Measurements from ENCODE around the gene KIAA0753.
"Not testable (repeated sequence)": the region's sequence is repeated elsewhere in the genome, so short reads cannot be mapped to it uniquely, and the experiment has no call there.

Gene KIAA0753

DNA sequence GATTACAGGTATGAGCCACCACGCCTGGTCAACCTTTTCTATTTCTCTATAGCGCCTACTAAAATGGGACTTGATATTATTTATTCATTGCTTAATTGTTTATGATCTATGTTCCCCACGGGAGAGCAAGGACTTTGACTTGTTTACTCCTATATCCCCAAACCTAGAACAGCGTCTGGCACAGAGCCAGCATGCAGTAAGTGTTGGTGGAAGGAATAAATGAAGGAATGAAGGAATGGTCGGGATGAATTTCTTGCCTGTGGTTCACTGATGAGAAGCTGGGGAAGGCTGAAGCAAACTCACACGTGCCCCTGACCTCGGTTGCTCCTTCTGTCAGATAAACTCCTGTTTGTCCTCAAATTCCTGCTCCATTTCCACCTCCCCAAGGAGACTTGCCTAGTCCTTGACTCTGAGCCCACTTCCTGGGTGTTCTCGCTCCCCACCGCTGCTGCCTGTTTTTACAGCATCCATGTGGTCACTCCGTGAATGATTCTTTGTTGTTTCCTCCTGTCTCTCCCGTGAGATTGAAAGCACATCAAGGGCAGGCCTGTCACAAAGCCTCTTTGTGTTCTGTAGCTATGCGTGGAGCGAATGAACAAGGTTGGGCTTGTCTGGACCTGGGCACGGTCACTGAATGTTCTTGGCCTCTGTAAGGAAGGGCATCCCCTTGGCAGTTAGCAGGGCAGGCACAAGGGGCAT, 28.4 kb upstream of the KIAA0753 start:
- no peak for DNase-seq (ENCODE audit: low read depth in 2 of 2)

DNA sequence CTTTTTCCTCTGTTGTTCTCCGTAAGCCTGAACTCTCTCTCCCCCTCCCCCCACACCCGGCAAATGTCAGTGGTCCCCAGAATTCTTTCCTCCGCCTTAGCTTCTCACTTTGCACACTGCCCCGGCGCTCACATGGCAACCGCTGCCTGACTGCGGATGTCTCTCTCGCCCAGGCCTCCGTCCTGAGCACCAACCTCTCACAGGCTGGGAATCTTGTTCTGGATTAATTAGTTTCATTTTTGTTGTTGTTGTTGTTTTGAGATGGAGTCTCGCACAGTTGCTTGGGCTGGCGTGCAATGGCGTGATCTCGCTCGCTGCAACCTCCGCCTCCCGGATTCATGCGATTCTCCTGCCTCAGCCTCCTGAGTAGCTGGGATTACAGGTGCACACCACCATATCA, 27.7 kb upstream of the KIAA0753 start:
- DNase-seq (ENCODE audit: low read depth in 2 of 2), result no peak

DNA sequence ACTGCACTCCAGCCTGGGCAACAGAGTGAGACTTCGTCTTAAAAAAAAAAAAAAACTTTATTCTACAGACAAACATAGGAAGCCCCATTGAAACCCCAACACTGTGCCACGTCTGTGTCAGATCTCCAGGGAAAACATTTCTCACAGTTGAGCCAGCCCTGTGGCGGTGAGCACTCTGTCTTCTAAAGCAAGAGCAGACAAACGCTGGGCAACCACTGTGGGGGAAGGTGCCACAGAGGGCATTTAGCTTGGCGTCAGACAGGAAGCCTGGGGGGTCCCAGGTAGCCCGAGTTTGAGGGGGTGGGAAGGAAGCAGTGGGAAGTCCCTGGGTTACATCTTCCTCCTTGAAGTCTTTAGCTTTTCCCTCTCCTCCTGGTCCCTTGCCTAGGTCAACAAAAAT, 27.0 kb upstream of the KIAA0753 start:
- DNase-seq (ENCODE audit: low read depth in 2 of 2), result no peak

DNA sequence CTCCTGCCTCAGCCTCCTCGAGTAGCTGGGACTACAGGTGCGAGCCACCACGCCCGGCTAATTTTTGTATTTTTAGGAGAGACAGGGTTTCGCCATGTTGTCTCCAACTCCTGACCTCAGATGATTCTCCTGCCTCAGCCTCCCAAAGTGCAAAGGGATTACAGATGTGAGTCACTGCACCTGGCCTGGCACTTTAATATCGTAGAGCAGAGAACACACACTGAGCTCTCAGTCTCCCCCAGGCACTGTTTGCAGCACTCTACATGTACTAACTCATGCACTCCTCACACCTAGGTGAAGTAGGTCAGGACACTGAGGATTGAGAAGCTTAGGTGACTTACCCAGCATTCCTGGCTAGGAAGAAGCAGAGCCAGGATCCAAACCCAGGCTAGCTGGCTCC, 26.0 kb upstream of the KIAA0753 start:
- no peak for DNase-seq (ENCODE audit: low read depth in 2 of 2)

DNA sequence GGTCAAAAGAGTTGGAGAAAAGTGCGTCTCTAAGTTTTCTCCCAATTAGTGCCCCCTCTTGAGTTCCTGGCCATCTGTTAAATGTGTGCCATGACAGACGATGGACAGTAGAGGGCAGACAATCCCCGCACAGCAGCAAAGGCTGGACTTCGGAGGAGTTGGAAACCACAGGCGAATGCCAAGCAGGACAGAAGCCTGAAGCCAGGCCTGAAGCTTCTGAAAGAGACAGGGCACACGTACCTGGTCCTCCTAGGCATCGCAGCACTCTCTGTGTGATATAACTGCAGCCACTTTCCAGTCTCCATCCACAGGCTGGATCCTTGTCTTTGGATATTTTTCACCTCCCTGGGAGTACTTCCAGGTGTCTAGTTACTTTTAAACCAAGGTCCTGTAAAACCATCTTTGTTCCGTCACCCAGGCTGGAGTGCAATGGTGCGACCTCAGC, 25.6 kb upstream of the KIAA0753 start:
- DNase-seq (ENCODE audit: low read depth in 2 of 2), result no peak

DNA sequence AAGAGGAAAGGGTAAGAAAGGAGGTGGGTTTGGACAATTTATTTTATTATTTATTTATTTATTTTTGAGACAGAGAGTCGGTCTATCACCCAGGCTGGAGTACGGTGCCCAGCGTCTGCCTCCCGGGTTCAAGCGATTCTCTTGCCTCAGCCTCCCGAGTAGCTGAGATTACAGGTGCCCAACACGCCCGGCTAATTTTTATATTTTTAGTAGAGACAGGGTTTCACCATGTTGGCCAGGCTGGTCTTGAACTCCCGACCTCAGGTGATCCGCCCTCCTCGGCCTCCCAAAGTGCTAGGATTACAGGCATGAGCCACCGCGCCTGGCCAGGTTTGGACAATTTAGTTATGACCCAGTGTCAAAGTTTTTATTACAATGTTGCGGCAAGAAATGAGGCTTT, 22.7 kb upstream of the KIAA0753 start:
- not testable (repeated sequence) for DNase-seq (ENCODE audit: low read depth in 2 of 2)

DNA sequence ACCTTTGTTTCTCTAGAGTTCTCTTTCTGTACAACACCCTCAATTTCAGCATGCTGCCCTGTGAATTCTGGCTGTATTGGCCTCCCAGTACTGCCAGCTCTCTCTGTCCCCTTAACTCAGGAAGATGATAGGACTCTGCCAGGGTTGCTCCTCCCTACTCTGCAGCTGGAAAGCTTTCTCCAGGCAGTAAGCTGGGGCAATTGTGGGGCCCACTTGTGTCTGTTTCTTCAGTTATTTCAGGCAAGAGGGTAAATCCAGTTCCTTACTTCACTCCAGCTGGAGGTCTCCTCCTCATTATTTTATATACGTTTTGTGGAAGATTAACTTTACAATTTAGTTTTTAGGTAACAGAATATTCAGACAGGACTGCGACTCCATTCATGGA, 20.9 kb upstream of the KIAA0753 start:
- DNase-seq (ENCODE audit: low read depth in 2 of 2), result no peak

DNA sequence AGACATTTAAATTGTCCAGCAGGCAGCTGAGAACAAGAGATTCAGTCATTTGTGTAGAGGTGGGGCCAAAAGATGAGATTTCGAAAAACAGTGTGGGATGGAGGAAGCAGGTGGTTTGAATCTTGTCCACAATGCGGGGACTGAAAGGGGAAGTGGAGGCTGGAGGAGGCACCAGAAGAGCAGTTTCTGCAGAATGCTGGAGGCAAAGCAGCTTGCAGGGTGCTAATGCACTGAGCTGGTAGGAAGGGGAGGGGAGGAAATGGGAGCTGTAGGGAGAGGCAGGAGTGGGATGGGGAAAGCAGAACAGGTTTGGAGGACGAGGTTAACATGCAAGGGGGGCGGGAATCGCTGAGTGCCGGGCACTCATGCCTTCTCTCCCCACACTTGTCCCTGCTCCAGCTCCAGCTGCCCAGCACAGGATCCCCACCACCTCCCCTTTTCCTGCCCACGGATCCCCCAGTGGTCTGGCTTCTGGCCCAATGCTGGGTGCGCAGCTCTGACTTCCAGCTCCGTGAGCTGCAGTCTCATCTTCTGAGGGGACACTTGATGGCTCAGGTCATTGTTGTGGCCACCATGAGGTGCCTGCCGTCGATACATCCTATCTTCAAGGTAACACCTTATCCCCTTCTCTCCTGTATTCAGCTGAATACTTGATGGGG, 20.4 kb upstream of the KIAA0753 start:
- DNase-seq (ENCODE audit: low read depth in 2 of 2), result no peak

DNA sequence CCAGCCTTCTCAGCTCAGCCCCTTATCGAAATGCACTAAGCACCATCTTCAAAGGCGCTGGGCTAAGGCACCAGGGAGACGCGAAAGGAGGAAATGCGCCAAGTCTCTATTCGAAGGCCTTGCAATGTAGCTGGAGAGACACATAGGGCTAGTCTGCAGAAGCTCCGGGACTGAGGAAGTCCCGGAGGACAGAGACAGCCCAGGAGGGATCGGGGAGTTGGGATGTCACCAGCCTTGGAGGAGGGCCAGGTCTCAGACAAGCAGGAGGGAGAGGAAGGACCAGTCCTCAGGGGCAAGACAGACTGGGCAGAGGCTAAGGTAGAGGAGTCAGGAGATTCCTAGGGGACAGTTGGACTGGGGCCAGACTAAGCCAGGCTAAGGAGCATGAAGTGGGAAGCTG, 19.6 kb upstream of the KIAA0753 start:
- DNase-seq (ENCODE audit: low read depth in 2 of 2), result no peak

DNA sequence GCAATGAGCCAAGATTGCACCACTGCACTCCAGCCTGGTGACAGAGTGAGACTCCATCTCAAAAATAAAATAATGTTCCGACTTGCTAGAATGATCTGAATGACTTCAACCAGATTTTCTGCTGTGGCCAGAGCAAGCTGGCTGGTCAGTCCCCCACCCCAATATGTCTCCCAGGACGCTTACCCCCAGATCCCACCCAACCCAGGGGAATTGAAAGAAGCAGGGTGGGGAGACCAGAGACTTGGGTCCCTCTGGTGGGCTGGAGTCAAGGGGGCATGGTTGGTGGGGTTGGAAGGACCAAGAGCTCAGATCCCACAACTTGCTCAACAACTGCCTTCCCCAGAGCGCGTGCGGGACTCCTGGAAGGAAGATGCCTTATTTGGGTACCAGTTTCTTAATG, 17.9 kb upstream of the KIAA0753 start:
- not testable (repeated sequence) for DNase-seq (ENCODE audit: low read depth in 2 of 2)

DNA sequence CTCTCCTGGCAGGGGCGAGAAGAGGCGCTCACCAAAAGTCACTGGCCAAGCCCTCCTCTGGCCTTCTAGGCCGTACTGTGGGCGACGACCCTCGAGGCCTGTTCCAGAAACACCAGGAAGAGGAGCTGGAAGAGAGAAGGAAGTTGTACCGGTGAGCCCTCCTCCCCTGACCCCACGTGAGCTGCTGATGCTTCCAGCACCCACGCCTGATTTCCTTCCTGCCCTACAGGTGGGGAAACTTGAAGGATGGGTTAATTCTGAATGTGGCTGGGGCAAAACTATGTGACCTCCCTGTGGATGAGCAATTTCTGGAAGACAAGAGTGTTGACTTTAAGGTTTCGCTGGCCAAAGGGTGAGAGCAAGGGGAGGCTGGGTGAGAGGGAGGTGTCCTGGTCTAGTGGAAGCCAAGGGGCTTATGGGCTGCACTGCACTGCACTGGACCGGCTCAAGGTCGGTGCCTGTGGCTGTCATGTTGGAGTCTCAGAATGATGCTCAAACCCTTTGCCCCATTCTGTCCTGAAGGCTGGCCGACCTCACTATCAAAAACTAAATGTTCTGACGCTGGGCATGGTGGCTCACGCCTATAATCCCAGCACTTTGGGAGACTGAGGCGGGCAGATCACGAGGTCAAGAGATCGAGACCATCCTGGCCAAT, 17.2 kb upstream of the KIAA0753 start:
- DNase-seq (ENCODE audit: low read depth in 2 of 2), result no peak

DNA sequence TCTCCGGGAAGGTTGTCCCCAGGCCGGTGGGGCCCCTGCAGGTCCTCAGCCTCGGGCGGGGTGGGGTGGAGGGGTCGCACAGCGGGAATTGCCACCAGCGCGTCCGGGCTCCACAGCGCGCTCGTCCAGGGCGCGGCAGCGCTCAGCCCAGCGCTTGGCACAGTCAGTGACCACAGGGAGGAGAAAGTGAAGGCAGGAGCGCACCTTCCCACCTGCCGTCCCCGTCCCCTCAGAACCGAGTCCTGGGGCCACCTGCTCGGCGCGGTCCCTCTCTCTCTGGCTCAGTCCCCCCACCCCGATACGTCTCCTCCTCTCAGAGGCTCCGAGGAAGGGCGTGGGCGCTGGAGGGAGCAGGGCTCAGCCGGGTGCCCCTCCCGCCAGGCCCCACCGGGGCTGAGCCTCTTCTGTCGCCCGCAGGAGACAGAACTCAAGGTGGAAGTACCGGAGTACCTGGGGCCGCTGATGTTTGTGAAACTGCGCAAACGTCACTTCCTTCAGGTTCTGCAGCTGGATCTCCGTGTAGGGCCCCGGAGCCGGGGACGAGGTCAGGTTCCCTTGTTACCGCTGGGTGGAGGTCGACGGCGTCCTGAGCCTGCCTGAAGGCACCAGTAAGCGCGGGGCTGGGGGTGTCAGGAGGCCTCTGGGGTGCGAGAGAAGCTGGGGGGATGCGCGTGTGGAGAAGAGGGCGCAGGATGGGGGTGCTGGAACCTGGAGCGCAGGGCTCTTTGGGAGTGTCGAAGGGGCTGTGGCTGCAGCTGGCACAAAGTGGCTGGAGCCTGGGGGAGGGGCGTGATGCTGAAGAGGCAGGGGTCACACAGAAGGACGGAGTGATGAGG, 16.5 kb upstream of the KIAA0753 start:
- peak in 1 of 2 donors; percentile 23 for DNase-seq (ENCODE audit: low read depth in 2 of 2)

DNA sequence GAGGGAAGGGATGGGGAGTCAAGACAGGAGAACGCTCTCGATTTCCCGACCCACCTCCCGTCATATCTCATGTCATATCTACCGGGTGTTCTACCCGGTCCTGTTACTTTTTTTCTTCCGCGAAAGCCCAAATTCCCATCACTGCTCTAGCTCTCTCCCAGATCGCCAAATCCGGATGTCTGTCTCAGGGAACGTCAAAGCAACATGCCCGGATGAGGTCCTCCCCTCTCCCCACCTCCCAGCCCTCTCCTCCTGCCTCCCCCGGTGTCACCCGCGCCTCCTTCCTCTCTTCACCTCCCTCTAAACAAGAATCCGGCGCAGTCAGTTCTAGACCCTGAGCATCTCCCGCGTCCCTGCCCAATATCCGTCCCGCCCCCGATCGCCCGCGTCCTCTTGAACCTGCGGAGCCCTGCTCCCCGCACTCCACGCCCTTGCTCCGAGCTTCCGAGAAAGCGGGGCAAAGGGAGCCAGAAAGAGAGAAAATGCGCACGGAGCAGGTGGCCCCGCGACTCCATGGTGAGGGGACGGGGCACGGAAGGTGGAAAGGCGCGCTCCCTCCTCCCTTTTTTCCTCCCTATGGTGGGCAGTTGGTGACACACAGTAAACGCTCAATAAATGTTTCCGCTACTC, 15.3 kb upstream of the KIAA0753 start:
- not testable (repeated sequence) for DNase-seq (ENCODE audit: low read depth in 2 of 2)

DNA sequence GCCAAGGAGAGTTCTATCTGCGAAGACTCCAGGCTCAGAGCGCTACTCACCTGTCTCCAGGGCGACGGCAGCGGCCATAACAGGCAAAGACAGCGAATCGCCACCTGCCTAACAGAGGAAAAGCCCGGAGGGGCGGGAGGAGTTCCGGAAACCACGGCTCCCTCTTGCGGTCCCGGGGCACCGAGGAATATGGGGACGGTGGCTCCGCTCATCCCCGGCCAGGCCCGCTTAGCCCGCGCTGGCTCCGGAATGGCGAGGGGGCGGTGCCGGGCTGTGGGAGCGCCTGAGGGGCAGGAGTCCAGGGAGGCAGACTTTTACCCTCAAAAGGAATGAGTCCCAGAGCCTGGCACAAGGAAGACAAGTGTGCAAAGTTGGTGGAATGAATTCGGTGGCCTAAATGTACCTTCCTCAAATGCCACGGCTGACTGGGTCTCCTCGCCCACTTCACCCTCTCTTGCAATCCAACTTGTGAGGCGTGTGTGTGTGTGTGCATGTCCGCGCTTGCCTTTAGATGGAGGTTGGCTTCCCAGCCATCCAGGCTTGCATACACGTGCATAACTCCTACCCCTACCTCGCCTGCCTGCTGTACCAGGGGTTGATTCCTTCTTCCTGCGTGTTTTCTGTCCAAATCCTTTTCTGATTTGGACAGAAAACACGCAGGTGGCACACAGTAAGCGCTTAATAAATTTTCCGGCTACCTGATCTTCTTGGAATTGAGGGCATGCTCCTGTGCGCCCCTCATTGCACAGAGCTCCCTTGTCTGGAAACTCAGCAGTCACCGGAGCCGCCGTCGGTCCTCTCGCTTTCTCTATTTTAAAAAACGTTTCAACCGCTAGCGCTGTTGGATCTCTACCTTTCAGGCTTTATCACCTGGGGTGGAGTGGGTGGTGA, 14.6 kb upstream of the KIAA0753 start:
- no peak for DNase-seq (ENCODE audit: low read depth in 2 of 2)

DNA sequence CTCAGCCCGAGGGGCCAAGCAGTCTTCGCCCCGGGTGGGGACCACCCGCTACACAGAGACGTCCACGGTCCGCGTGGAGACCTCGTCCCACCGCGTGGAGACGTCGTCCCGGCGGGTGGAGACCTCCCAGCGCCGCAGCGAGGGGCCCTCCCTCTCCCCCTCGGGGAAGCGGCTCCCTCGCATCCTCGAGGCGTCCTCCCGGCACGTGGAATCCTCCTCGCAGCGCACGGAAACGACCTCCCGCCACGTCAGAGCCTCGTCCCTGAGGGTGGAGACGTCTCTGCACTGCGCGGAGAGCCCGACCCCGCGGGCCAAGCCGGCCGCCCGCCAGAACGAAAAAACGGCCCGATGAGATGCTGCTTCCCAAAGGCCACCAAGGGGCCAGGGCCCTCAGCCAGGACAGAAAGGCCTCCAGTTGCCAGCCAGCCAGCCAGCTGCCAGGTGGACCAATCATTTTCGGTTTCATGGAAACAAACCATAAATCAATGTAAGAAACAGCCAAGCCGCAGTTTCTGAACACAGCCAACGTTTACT, 11.5 kb upstream of the KIAA0753 start:
- DNase-seq (ENCODE audit: low read depth in 2 of 2), result no peak

DNA sequence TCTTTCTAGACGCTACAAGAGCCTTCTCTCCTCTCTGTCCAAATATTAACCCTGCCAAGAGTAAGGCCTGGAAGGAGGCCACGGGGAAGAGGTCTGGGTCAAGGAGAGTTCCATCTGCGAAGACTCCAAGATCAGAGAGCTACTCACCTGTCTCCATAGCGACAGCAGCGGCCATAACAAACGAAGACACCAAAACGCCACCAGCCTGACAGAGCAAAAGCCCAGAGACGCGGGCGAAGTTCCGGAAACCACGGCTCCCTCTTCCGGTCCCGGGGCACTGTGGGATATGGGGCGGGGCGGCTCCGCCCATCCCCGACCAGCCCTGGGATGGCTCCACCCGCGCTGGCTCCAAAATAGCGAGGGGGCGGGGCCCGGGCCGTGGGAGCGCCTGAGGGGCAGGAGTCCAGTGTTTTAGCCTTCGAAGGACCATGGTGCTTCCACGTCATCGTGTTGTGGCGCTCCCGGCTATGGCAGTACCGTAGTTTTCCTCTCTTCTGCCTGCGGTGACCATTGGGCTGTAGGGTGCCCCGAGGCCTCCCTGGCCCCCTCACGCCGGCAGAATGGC, 10.9 kb upstream of the KIAA0753 start, which contains the start of the genes C17orf100 and MED31:
Gene C17orf100 (plus strand): TSS at position 409 of the 565 bp plus-strand sequence. CDS start 152 bp downstream, at position 561.
Gene MED31 (minus strand): TSS at position 252 of the 565 bp plus-strand sequence. CDS start 77 bp downstream, at position 175.
- peak; percentile 85 to 93 for DNase-seq (ENCODE audit: low read depth in 2 of 2)

DNA sequence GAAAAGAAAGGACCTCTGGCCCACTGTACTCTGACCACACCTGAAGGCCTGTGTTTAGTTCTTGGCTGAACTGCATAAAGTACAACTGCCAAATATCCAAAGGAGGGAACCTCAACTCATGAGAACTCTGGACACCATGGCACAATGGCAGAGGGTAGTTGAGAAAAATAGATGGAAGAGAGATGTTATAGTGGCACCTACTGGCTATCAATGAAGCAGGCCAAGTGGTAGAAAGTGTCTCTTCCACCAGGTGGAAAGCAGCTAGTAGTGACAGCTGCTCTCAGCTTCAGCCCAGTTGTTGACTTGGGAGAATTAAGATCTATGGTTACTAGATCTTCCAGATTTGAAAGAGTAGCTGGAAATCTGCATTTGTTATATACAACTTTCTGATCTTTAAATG, 7.7 kb upstream of the KIAA0753 start:
- DNase-seq (ENCODE audit: low read depth in 2 of 2), result no peak

DNA sequence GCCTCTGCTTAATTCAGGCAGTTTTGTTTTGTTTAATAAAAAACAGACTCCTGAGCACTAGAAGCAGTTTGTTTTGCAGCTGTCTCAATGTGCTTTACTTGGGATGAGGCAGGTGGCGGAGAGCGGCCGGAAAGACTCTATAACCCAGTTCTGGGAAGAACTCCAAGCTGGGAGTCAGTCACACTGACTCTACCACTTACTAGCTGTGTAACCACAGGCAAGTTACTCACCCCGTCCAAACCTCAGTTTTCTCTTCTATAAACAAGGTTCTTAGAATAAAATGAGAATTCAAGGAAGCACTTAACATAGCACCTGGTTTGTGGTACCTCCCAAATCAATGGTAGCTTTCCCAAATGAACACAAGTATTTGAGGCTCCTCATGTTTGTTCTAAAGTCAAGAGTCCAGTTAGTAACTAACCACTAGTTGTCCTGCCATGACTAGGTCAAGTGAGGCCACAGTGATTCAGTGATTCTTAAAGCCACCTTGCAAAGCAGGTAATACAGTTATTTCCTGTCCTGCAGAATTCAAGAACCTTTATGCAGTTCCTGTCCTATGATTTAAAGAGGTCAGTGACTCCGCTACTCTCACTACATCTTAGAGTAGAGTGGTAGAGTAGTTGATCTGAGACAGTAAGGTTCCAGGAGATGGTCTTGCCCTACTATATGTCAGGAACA, 3.1 kb upstream of the KIAA0753 start:
- no peak for DNase-seq (ENCODE audit: low read depth in 2 of 2)

DNA sequence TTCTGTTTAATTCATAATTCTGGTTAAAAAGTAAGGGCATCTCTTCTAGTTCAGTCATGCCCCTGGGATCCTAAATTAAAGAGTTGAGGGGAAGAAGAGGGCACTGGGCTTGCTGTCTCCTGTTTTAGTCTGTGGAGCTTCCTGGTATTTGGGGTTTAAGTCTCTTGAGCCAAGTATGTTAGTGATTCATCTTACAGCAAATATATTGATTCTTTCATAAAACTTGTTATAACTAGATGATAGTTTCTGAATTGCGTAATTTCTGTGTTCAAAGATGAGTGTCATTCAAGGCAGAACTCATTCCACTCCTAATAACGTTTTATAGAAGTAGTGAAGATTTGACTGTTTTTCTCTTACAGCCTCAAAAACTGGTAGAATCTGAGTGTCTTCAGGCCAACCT, 2.1 kb upstream of the KIAA0753 start:
- no peak for DNase-seq (ENCODE audit: low read depth in 2 of 2)
